K562 (cell line): ENCODE results near the gene SPATA2L. TPM values are rescaled to one million over a fixed set of nuclear protein-coding genes. Genes with fewer than 3 reads are reported as not detected.
A peak's percentile ranks its signal among the peaks of the same experiment; 100 is the strongest.

ENCODE experiments used
- POLR3G ChIP-seq: IDR thresholded peaks from 2 replicates; pipeline ENCODE4 v1.6.1; 2011; ENCODE audit not compliant: insufficient read length, insufficient replicate concordance; ENCODE audit errors: extremely low read depth
- RBM22 ChIP-seq: fragments of 200-400 bp; formaldehyde crosslinking; IDR thresholded peaks from 2 replicates; pipeline ENCODE4 v1.6.1; 2018; ENCODE audit warnings: low read length, low read depth; ENCODE audit not compliant: poor library complexity, severe bottlenecking
- ZNF24 ChIP-seq: fragments of 450-650 bp; IDR thresholded peaks from 2 replicates; pipeline ENCODE4 v1.6.1; 2016
- polyA plus RNA-seq, 8 experiments: library from polyadenylated mRNA; depleted of rRNA in 4 of 8; stranded (reverse) in 5 of 8; unstranded in 3 of 8; fragments of >200 nt; fragmentation: Nextera tagmentation in 2 of 8; fragmentation: Illumina TruSeq in 1 of 8; extraction: Ambion mirVana in 2 of 8; extraction: Trizol in 1 of 8; gene quantifications; 2 replicates each; pipeline versions ENCODE4 v1.2.1 to v1.2.3, GENCODE V29; 2011 to 2014; ENCODE audit warnings: inconsistent platforms in 1 of 8, missing spikeins in 1 of 8
- total RNA-seq, 7 experiments: library from RNA; depleted of rRNA in 6 of 7; stranded (reverse); fragments of >200 nt in 6 of 7; fragmentation: Illumina TruSeq in 2 of 7; extraction: Trizol in 2 of 7; gene quantifications; 2 replicates each; pipeline versions ENCODE4 v1.2.1 to v1.2.3, GENCODE V29; 2011 to 2021; ENCODE audit warnings: low replicate concordance in 1 of 7
- TF ChIP-seq, protein P1 (sequence below): sonication (generic); formaldehyde crosslinking; IDR thresholded peaks from 2 replicates; pipeline ENCODE4 v1.8.0; 2022; ENCODE audit warnings: mild to moderate bottlenecking, missing genetic modification reagents
- TF ChIP-seq, protein P2 (sequence below), 3 experiments: fragments of 200-800 bp in 1 of 3; fragments of 250-450 bp in 1 of 3; fragments of 450-650 bp in 1 of 3; sonication (Bioruptor Pico) in 1 of 3; sonication (Bioruptor generic) in 1 of 3; formaldehyde crosslinking in 1 of 3; IDR thresholded peaks; 2 replicates each; pipeline versions ENCODE4 v1.6.1 to v1.8.0; 2016 to 2022; ENCODE audit warnings: mild to moderate bottlenecking in 2 of 3, missing genetic modification characterization in 2 of 3, missing compliant biosample characterization in 1 of 3, moderate library complexity in 1 of 3
- TF ChIP-seq, protein P3 (sequence below): fragments of 450-650 bp; IDR thresholded peaks from 2 replicates; pipeline ENCODE4 v1.6.1; 2016
- TF ChIP-seq, protein P4 (sequence below): sonication (generic); formaldehyde crosslinking; IDR thresholded peaks from 2 replicates; pipeline ENCODE4 v1.8.0; 2022; ENCODE audit warnings: mild to moderate bottlenecking, missing genetic modification reagents

Gene SPATA2L
- total and polyA plus RNA-seq, 9 of the 15 experiments (the other 6 are each of a cell fraction or from before 2014, with no cell fraction given) = 0.13 to 19.2 (median 4.8) TPM; not detected in 1

DNA sequence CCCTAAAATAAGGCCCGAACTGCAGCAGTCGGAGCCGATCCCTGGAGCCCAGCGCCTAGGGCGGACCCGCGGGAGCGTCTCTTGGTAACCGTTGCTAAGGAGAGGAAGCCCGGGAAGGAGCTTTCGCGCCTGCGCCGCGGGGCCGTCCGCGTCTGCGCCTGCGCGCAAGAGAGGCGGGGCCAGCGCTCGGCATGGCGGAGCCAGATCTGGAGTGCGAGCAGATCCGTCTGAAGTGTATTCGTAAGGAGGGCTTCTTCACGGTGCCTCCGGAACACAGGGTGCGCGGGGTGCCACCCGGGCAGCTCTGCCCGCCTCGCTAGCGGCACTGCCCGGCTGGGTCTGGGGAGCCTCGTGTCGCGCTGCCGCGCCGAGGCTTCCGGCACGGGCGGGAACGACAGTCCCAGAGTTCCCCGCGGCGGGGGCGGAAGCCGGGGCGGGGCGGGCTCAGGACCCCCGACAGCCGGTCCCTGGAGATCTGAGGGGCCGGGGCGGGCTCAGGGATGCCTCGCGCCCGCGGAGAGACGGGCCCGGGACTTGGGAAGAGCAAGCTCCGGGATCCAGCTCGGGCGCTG lies 14.9 kb downstream of the SPATA2L start, which contains the start of gene CDK10 (continued):
- TF ChIP-seq, protein P1, sequence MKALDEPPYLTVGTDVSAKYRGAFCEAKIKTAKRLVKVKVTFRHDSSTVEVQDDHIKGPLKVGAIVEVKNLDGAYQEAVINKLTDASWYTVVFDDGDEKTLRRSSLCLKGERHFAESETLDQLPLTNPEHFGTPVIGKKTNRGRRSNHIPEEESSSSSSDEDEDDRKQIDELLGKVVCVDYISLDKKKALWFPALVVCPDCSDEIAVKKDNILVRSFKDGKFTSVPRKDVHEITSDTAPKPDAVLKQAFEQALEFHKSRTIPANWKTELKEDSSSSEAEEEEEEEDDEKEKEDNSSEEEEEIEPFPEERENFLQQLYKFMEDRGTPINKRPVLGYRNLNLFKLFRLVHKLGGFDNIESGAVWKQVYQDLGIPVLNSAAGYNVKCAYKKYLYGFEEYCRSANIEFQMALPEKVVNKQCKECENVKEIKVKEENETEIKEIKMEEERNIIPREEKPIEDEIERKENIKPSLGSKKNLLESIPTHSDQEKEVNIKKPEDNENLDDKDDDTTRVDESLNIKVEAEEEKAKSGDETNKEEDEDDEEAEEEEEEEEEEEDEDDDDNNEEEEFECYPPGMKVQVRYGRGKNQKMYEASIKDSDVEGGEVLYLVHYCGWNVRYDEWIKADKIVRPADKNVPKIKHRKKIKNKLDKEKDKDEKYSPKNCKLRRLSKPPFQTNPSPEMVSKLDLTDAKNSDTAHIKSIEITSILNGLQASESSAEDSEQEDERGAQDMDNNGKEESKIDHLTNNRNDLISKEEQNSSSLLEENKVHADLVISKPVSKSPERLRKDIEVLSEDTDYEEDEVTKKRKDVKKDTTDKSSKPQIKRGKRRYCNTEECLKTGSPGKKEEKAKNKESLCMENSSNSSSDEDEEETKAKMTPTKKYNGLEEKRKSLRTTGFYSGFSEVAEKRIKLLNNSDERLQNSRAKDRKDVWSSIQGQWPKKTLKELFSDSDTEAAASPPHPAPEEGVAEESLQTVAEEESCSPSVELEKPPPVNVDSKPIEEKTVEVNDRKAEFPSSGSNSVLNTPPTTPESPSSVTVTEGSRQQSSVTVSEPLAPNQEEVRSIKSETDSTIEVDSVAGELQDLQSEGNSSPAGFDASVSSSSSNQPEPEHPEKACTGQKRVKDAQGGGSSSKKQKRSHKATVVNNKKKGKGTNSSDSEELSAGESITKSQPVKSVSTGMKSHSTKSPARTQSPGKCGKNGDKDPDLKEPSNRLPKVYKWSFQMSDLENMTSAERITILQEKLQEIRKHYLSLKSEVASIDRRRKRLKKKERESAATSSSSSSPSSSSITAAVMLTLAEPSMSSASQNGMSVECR (CRISPR knock-in tag) = peak; percentile 88; the same call in 1 of the 2 replicates
- TF ChIP-seq, protein P2, sequence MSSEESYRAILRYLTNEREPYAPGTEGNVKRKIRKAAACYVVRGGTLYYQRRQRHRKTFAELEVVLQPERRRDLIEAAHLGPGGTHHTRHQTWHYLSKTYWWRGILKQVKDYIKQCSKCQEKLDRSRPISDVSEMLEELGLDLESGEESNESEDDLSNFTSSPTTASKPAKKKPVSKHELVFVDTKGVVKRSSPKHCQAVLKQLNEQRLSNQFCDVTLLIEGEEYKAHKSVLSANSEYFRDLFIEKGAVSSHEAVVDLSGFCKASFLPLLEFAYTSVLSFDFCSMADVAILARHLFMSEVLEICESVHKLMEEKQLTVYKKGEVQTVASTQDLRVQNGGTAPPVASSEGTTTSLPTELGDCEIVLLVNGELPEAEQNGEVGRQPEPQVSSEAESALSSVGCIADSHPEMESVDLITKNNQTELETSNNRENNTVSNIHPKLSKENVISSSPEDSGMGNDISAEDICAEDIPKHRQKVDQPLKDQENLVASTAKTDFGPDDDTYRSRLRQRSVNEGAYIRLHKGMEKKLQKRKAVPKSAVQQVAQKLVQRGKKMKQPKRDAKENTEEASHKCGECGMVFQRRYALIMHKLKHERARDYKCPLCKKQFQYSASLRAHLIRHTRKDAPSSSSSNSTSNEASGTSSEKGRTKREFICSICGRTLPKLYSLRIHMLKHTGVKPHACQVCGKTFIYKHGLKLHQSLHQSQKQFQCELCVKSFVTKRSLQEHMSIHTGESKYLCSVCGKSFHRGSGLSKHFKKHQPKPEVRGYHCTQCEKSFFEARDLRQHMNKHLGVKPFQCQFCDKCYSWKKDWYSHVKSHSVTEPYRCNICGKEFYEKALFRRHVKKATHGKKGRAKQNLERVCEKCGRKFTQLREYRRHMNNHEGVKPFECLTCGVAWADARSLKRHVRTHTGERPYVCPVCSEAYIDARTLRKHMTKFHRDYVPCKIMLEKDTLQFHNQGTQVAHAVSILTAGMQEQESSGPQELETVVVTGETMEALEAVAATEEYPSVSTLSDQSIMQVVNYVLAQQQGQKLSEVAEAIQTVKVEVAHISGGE (CRISPR knock-in tag; IDR thresholded peaks at IDR 0.05) = 0 out of 6 replicates have a peak, but pooled peaks of 1 of the 3 experiments have one; percentile 29
- TF ChIP-seq RBM22 (peak; percentile 99), ZNF24 (no peak), POLR3G (no peak)
- TF ChIP-seq, protein P3, sequence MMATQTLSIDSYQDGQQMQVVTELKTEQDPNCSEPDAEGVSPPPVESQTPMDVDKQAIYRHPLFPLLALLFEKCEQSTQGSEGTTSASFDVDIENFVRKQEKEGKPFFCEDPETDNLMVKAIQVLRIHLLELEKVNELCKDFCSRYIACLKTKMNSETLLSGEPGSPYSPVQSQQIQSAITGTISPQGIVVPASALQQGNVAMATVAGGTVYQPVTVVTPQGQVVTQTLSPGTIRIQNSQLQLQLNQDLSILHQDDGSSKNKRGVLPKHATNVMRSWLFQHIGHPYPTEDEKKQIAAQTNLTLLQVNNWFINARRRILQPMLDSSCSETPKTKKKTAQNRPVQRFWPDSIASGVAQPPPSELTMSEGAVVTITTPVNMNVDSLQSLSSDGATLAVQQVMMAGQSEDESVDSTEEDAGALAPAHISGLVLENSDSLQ = no peak
- TF ChIP-seq, protein P4, sequence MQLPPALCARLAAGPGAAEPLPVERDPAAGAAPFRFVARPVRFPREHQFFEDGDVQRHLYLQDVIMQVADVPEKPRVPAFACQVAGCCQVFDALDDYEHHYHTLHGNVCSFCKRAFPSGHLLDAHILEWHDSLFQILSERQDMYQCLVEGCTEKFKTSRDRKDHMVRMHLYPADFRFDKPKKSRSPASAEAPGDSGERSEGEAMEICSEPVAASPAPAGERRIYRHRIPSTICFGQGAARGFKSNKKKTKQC (CRISPR knock-in tag) = peak; percentile 50; the same call in 1 of the 2 replicates
